ENCODE measurements around the gene MYH10. TPM values are rescaled to one million over a fixed set of nuclear protein-coding genes. Genes with fewer than 3 reads are reported as not detected.

MYH10 gene
- total RNA-seq, 1 experiment from 2014 or later, result 251 TPM

- DNase-seq, result peak; percentile 31
- no peak overlapping the region for H3K4ac ChIP-seq (ENCODE audit: low read depth, low read length)
Measured at GRCh38 chr17:8481089-8481488, 149.4 kb downstream of the MYH10 start.

More at GRCh38 chr17:8481089-8481488, 149.4 kb downstream of the MYH10 start:
- Histone ChIP-seq H2AFZ (ENCODE audit: low read length) (no peak overlapping the region), H3K79me1 (ENCODE audit: insufficient read depth, low read depth, low read length, poor library complexity, severe bottlenecking) (no peaks in the 10 kb centered on the region), H2BK5ac (ENCODE audit: insufficient read length, low read length) (no peak overlapping the region), H3K56ac (ENCODE audit: insufficient read length, low read depth, low read length) (no peak overlapping the region), H2BK12ac (ENCODE audit: insufficient read length, low read depth, low read length) (no peak overlapping the region), H3K4me2 (ENCODE audit: insufficient read depth, insufficient read length, low read length) (no peak overlapping the region), H2BK15ac (ENCODE audit: low read depth, low read length) (no peak overlapping the region), H3K14ac (ENCODE audit: insufficient read depth, low read length) (no peak overlapping the region), H3K9me3 (ENCODE audit: control insufficient read depth, low read depth, low read length) (no peaks in the 10 kb centered on the region), H3K9ac (ENCODE audit: extremely low read depth, insufficient read length, low read length) (no peak overlapping the region), H2BK120ac (ENCODE audit: low read depth, low read length, poor library complexity, severe bottlenecking) (no peak overlapping the region), H3K27me3 (ENCODE audit: insufficient read depth, low read length) (no peaks in the 10 kb centered on the region), H4K20me1 (ENCODE audit: control insufficient read depth, insufficient read depth, insufficient read length) (no peaks in the 10 kb centered on the region), H2BK20ac (ENCODE audit: low read depth, low read length, poor library complexity, severe bottlenecking) (no peak overlapping the region), H3K18ac (ENCODE audit: insufficient read length, low read depth, low read length) (no peak overlapping the region), H4K5ac (ENCODE audit: insufficient read length, low read depth, low read length) (no peak overlapping the region), H3K27ac (ENCODE audit: insufficient read length, low read depth, low read length) (no peak overlapping the region), H3K23me2 (ENCODE audit: insufficient read length, low read depth, low read length, poor library complexity, severe bottlenecking) (no peaks in the 10 kb centered on the region), H3T11ph (ENCODE audit: low read length) (no peak overlapping the region), H4K8ac (replicated peaks; ENCODE audit: insufficient read length, low read depth, low read length) (no peak overlapping the region), H3K79me2 (ENCODE audit: insufficient read depth, low read length) (no peaks in the 10 kb centered on the region), H2AK5ac (ENCODE audit: insufficient read length, low read length) (no peak overlapping the region), H3K23ac (ENCODE audit: insufficient read length, low read depth, low read length) (no peak overlapping the region), H3K4me1 (ENCODE audit: insufficient read depth, low read length) (no peaks in the 10 kb centered on the region), H4K91ac (ENCODE audit: insufficient read length, low read depth, low read length) (no peak overlapping the region)
- peak overlapping the region in 1 of 3 experiments; percentile 53; a peak in 2 of 7 replicates for H3K27ac Mint-ChIP-seq
- 0 out of 5 replicates have a peak, but pooled peaks cover 0 to 2% of the 10 kb centered on the region in 2 experiments for H3K9me3 Mint-ChIP-seq
- TF ChIP-seq, protein P1, sequence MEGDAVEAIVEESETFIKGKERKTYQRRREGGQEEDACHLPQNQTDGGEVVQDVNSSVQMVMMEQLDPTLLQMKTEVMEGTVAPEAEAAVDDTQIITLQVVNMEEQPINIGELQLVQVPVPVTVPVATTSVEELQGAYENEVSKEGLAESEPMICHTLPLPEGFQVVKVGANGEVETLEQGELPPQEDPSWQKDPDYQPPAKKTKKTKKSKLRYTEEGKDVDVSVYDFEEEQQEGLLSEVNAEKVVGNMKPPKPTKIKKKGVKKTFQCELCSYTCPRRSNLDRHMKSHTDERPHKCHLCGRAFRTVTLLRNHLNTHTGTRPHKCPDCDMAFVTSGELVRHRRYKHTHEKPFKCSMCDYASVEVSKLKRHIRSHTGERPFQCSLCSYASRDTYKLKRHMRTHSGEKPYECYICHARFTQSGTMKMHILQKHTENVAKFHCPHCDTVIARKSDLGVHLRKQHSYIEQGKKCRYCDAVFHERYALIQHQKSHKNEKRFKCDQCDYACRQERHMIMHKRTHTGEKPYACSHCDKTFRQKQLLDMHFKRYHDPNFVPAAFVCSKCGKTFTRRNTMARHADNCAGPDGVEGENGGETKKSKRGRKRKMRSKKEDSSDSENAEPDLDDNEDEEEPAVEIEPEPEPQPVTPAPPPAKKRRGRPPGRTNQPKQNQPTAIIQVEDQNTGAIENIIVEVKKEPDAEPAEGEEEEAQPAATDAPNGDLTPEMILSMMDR (conservative IDR thresholded peaks at IDR 0.05), result no peak
- no peak overlapping the region for H3K4me3 Mint-ChIP-seq
- H3K4me1 Mint-ChIP-seq, result no peaks in the 10 kb centered on the region
- H3K36me3 Mint-ChIP-seq (ENCODE audit: insufficient read depth in 1 of 3, low read depth in 3 of 3), result peaks cover 63 to 99% (median 97%) of the 10 kb centered on the region in 3 experiments
- no peaks in the 10 kb centered on the region for H3K27me3 Mint-ChIP-seq (ENCODE audit: low read depth)
- no CpG with 5 or more reads among the region's 22 CpGs for WGBS (ENCODE audit: extremely low coverage, insufficient read length, low lambda C conversion rate)
